ENCODE data around the gene GPR157. TPM values are rescaled to one million over a fixed set of nuclear protein-coding genes. Genes with fewer than 3 reads are reported as not detected.
A peak's percentile ranks its signal among the peaks of the same experiment; 100 is the strongest.
"Not testable (repeated sequence)": the region's sequence is repeated elsewhere in the genome, so short reads cannot be mapped to it uniquely, and the experiment has no call there.

Gene GPR157
- total RNA-seq, 6 donors from 2014 or later, result 12.0 to 26.5 (median 16.7) TPM

- peak; percentile 45 to 54 for ATAC-seq (ENCODE audit: low FRiP score in 2 of 2)
Observed at GRCh38 chr1:9128166-9128519, 759 bp downstream of the GPR157 start.

GRCh38 chr1:9127395-9128165, 1.3 kb downstream of the GPR157 start:
- DNase-seq (peak in 1 of 2 donors; percentile 88), ATAC-seq (ENCODE audit: low FRiP score in 2 of 2) (peak in 1 of 2 donors; percentile 55)
- no peaks in the 10 kb centered on the region for H3K27me3 ChIP-seq
- no peaks in the 10 kb centered on the region for H3K36me3 ChIP-seq
- TF ChIP-seq POLR2A (IDR thresholded peaks at IDR 0.05), result no peak
- peak in 1 of 2 donors; percentile 37 for TF ChIP-seq POLR2AphosphoS5 (IDR thresholded peaks at IDR 0.05)
- peak in 1 of 4 donors; percentile 55 for TF ChIP-seq EP300 (IDR thresholded peaks at IDR 0.05)
- TF ChIP-seq CTCF (IDR thresholded peaks at IDR 0.05), result no peak
- peak overlapping the region; percentile 70 to 78 (median 74) for H3K4me3 ChIP-seq
- peak overlapping the region; percentile 87 to 92 (median 89) for H3K27ac ChIP-seq
- no peaks in the 10 kb centered on the region for H3K9me3 ChIP-seq
- peaks cover 22 to 35% (median 29%) of the 10 kb centered on the region in 4 donors for H3K4me1 ChIP-seq
- WGBS, 2 donors, result 51 to 66% methylated on average over 19 of the region's 19 CpGs

More at GRCh38 chr1:9128166-9128519, 759 bp downstream of the GPR157 start:
- Histone ChIP-seq H3K27ac (peak overlapping the region; percentile 87 to 92 (median 89)), H3K27me3 (no peaks in the 10 kb centered on the region), H3K4me3 (peak overlapping the region; percentile 70 to 78 (median 74)), H3K9me3 (no peaks in the 10 kb centered on the region), H3K4me1 (peaks cover 22 to 35% (median 29%) of the 10 kb centered on the region in 4 donors), H3K36me3 (no peaks in the 10 kb centered on the region)
- WGBS, 2 donors, result 20 to 25% methylated on average over 4 to 15 of the region's 16 CpGs
- peak; percentile 60 to 81 for DNase-seq
- TF ChIP-seq EP300 (IDR thresholded peaks at IDR 0.05) (no peak), CTCF (IDR thresholded peaks at IDR 0.05) (no peak), POLR2A (IDR thresholded peaks at IDR 0.05) (no peak), POLR2AphosphoS5 (IDR thresholded peaks at IDR 0.05) (peak in 1 of 2 donors; percentile 24)

GRCh38 chr1:9126511-9126910, 2.4 kb downstream of the GPR157 start:
- Histone ChIP-seq H3K36me3 (no peaks in the 10 kb centered on the region), H3K9me3 (no peaks in the 10 kb centered on the region), H3K4me3 (peak overlapping the region in 2 of 4 donors; percentile 77 to 78), H3K27ac (peak overlapping the region in 1 of 4 donors; percentile 89), H3K27me3 (no peaks in the 10 kb centered on the region), H3K4me1 (peaks cover 22 to 41% (median 29%) of the 10 kb centered on the region in 4 donors)
- no peak for ATAC-seq (ENCODE audit: low FRiP score in 2 of 2)
- 71 to 78% methylated on average over 2 of the region's 2 CpGs for WGBS, 2 donors
- no peak for DNase-seq
- no peak for TF ChIP-seq POLR2AphosphoS5 (IDR thresholded peaks at IDR 0.05)
- TF ChIP-seq CTCF (IDR thresholded peaks at IDR 0.05), result no peak
- TF ChIP-seq POLR2A (IDR thresholded peaks at IDR 0.05), result no peak
- TF ChIP-seq EP300 (IDR thresholded peaks at IDR 0.05), result no peak

GRCh38 chr1:9125847-9126246, 3.1 kb downstream of the GPR157 start:
- not testable (repeated sequence) for DNase-seq; H3K9me3 ChIP-seq; H3K4me3 ChIP-seq; H3K27me3 ChIP-seq; ATAC-seq (ENCODE audit: low FRiP score in 2 of 2); H3K36me3 ChIP-seq; H3K27ac ChIP-seq
- H3K4me1 ChIP-seq, result peaks cover 22 to 45% (median 29%) of the 10 kb centered on the region in 4 donors
- WGBS, 2 donors, result 59 to 72% methylated on average over 9 of the region's 9 CpGs

- Histone ChIP-seq H3K9me3 (no peaks in the 10 kb centered on the region), H3K27ac (no peak overlapping the region), H3K4me3 (no peak overlapping the region), H3K4me1 (peaks cover 24 to 50% (median 32%) of the 10 kb centered on the region in 4 donors), H3K36me3 (no peaks in the 10 kb centered on the region), H3K27me3 (no peaks in the 10 kb centered on the region)
- TF ChIP-seq CTCF (IDR thresholded peaks at IDR 0.05), result no peak
- no peak for TF ChIP-seq POLR2A (IDR thresholded peaks at IDR 0.05)
- no peak for TF ChIP-seq EP300 (IDR thresholded peaks at IDR 0.05)
- ATAC-seq (ENCODE audit: low FRiP score in 2 of 2) (no peak), DNase-seq (no peak)
- 56 to 72% methylated on average over 4 of the region's 4 CpGs for WGBS, 2 donors
Observed at GRCh38 chr1:9125325-9125724, 3.6 kb downstream of the GPR157 start.

- peaks cover 30 to 50% (median 36%) of the 10 kb centered on the region in 4 donors for H3K4me1 ChIP-seq
- H3K36me3 ChIP-seq; H3K4me3 ChIP-seq; H3K27me3 ChIP-seq; DNase-seq; H3K27ac ChIP-seq; H3K9me3 ChIP-seq; ATAC-seq (ENCODE audit: low FRiP score in 2 of 2): not testable (repeated sequence)
- WGBS, 2 donors, result 82 to 94% methylated on average over 5 to 8 of the region's 8 CpGs
Observed at GRCh38 chr1:9124389-9124788, 4.5 kb downstream of the GPR157 start.

- H3K9me3 ChIP-seq; ATAC-seq (ENCODE audit: low FRiP score in 2 of 2); H3K36me3 ChIP-seq; DNase-seq; H3K27ac ChIP-seq; H3K4me3 ChIP-seq; H3K27me3 ChIP-seq: not testable (repeated sequence)
- WGBS, 2 donors, result 83 to 92% methylated on average over 2 of the region's 2 CpGs
- peaks cover 28 to 49% (median 38%) of the 10 kb centered on the region in 4 donors for H3K4me1 ChIP-seq
Observed at GRCh38 chr1:9123665-9124064, 5.2 kb downstream of the GPR157 start.

Data from upper lobe of left lung (tissue), 6 donors.